T-helper 1 cell (primary cell): Measurements from ENCODE around the gene CDK1.

Experiments
- DNase-seq, 5 donors: peaks; one replicate each; pipeline ENCODE4 v3.0.0-alpha.2; 2012 to 2020

Gene CDK1

DNA sequence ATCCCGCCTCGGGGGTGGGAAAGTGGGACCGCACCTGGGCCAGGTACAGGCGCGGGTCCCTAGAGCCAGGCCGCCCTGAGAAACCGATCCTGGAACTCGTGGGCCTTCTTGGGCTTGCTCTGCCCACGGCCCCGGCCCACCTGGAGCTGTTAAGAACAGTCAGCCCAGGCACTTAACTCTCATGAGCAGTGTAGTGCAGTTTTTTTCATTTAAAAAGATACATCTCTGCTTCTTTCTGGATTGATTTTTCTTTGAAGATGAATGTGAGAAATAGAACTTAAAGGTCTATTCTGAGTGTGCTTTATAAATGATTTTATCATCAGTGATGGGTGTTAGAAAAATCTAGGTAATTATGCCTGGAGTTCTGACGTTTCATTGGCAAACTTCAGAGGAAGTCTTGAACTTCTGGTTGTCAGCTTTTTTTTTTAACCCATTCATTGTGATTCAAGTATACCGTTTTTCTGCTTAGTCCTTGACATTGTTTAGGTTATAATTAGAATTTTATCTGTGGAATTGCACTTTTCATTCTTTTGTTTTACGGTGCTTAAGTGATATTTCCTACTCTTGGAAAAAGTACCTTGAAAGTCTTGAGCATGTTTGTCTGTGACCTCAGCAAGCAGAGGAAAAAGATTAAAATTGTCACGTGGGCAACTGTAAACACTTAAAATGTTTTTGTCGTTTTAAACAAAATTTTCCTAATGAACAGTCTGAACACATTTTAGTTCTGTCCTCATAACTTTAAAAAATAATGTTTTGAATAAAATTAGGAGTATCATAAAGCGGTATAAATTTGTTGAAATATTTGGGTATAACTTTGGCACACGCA, 906 bp downstream of the CDK1 start:
- no peak for DNase-seq

DNA sequence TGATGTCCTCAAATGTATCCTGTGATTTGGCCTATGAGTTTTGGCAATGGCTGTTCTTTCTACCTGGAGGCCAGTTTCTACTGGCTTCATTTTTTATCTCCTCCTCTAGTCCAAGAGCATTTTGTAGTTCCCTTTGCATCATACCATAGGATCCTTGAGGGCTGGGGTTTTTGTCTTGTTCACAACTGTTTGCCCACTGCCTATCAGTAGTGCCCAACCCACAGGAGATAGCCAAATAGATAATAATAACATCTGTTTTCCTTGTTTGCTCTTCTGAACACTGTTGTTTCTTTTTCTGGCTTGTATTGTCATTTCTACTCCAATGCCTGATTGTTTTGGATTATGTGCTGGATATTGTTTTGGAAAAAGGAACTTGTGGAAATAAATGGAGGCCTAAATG, 3.4 kb downstream of the CDK1 start:
- no peak for DNase-seq

DNA sequence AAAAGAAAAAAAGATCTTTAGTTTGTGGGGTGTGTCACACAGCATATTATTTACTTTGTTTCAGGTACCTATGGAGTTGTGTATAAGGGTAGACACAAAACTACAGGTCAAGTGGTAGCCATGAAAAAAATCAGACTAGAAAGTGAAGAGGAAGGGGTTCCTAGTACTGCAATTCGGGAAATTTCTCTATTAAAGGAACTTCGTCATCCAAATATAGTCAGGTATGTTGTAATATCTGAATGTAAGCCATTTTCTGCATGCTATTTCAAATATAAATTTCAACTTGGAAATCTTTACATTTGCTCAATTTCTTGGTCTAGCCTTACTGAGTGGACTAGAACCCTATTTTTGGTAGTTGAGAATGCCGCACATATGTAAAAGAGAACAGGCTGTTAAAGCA, 6.4 kb downstream of the CDK1 start:
- no peak for DNase-seq

DNA sequence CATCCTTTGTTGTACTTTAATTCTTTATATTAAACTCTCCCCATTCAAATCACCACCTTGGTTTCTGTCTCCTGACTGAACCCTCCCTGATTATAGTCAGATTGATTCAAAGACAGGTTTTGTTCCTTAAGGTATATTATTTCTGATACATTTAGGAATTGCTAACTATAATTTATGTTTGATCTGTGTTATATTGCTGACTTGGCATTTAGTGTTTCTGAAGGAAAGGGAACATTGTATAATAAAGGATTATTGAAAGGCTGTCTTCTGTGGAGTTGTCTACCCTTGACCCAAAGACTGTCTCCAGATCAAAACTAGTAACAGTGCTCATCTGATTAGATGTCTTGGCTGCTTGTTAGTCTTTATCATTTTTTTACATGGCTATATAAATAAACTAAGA, 10.3 kb downstream of the CDK1 start:
- no peak for DNase-seq

DNA sequence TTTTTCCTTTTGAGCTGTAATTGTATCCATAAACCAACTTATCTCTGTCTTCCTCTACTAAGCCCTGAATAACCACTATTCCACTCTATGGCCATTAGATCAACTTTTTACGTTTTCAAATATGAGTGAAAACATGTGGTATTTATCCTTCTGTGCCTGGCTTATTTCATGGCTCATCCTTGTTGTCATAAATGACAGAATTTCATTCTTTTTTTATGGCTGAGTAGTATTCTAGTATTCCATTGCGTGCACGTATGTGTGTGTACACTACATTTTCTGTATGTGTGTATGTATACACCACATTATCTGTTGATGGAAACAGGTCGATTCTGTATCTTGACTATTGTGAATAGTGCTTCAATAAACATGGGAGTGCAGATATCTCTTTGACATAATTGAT, 11.1 kb downstream of the CDK1 start:
- no peak for DNase-seq

DNA sequence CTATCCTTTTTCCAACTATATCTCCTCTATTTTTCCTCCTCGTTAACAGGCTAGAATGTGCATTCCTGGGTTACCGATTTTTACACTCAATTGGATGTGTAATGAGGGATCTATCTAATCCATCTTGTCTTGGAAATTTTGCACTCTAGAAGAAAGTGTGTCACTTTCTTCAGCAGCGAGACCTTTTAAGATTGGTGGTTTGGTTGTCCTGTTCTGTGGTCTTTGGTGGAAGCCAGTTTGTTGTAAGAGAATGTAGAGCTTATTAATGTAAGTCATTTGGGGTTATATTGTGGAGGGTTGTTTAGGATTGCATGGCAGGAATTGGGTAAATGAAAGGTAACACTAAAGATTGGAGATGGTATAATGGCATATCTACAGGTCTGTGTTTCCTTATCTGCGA, 16.7 kb downstream of the CDK1 start:
- DNase-seq: no peak

DNA sequence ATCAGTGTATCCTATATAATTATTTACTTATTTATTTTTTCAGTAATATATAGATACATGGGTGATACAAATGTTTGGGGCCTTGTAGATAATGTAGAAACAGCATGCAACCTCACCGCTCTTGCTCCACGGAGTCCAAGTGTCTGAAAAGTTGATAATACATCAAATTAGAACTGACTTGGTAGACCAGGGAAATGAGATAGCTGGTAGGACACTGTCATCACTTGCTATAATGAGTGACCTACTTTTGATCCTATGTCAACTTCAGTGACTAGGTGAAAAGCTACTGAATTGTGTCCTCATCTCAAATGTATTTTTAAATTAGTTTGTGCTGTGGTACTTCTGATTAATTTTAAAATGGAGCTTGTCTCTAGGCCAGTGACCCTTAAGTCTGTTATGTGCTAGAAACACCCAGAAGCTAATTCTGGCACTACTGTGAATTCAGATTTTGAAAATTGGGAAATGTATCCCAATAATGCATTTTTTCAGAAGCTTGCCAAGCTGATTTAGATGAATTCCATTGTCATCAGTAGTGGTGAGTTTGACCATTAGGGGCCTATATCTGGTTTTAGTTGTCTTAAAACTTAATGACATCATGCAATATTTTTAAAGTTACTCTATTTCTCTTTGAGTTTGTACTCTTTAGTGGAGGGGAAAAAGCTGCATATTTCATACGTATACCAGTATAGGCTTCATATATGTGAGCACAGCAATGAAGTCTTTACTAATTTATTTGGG, 17.4 kb downstream of the CDK1 start:
- no peak for DNase-seq

DNA sequence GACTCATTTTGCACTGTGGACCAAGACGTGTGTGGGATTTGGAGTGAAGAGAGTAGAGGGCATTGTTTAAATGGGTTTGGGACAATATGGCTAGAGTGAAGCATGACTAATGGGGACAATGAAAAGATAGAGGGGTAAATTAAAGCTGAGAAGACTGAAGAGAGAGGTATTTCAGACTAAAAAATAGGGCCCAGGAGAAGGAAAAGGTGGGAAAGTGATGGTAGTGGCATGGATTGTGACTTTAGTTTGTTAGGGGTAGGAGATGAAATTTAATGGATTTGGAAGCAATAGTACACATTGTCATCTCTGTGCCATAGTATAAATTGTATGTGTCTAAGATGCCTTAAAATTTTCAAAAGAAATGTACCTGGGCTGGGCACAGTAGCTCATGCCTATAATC, 18.2 kb downstream of the CDK1 start:
- no peak for DNase-seq

DNA sequence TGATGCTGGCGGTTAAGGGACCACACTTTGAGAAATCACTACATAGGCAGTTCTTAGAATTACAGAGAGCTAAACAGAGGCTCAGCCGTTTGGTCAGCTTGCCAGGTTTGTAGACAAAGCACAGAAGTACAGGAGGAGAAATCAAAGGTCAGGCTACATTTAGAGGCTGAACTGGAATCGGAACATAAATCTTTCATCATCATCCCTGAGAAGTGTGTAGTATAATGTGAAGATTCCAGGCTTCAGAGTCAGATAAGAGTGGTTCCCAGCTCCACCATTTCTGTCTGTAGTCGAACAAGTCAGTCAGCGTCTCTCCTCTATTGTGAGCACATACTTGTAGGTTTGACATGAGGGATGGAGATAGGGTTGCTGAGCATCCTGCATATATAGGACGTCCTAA, 18.9 kb downstream of the CDK1 start:
- no peak for DNase-seq

DNA sequence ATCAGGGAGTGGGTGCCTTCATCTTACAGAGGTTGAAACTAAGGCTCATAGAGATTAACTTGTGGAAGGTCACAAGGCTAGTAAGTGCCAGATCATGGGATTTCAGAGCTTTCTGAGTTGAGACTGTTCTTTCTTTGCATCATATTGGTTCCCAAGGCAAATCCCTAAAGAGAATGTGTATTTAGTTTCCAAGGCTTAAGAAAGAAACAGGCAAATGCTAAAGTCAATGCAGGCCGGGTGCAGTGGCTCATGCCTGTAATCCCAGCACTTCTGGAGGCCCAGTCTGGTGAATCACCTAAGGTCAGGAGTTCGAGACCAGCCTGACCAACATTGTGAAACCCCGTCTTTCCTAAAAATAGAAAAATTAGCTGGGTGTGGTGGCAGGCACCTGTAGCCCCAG, 19.8 kb downstream of the CDK1 start:
- DNase-seq: no peak

DNA sequence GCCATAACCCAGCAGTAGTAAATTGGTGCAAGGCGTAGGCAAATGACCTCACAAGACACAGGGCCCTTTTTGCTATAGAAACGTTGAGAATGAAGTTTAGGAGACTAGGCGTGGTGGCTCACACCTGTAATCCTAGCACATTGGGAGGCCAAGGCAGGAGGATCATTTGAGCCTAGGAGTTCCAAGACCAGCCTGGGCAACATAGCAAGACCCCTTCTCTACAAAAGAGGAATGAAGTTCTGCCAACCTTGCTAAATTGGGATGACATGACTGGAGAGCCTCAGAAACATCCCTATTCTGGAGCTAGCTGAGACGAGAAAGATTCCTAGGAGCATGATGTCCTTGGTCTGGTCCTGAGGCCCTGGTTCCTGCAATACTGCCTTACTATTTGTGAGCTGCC, 20.6 kb downstream of the CDK1 start:
- no peak for DNase-seq

DNA sequence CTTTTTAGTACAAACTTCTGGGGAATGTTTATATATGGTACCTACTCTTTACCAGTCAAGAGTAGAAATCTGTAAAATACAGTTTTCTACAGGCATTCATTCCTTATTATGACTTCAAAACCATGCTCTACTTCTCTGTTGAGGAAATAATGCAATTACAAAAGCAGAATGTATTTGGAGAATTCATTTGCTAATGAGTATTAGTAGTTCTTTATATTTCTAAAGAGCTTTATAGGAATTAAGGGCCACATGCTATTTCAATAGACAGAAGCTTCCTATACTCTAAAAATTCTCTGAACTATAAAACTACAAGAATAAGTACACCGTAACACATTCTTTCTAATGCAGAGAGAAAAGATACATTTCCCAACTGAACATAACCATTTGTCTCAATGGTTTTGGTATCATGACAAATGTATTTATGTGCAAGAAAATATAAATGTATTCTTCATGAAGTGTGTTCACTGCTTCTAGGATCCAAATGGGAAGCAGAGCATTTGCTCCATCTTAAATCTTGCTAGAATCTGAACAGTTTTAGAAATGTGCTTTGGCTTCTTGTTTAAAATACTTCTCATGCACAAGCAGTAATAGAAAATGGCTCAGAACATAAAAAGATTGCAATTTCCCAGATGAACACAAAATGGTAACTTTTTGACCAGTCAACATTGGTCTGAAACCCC, 21.8 kb downstream of the CDK1 start:
- no peak for DNase-seq

DNA sequence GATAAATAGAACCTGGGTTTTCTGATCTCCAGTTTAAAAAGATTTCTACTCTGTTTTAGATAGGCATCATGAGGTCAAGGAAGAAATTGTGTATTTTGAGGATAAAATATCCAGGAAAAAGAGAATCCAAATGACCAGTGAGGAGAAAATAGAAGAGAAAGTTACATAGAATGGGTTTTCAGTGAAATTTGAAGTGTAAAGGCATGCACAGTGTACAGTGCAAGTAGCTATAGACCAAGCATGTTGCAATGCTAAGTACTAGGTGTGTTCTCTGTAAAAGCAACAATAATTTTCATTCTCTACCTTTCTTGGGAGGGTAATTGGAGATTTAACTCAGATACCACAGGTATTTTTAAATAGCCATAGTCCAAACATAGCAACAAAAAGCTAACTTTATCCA, 22.6 kb downstream of the CDK1 start:
- DNase-seq: no peak

DNA sequence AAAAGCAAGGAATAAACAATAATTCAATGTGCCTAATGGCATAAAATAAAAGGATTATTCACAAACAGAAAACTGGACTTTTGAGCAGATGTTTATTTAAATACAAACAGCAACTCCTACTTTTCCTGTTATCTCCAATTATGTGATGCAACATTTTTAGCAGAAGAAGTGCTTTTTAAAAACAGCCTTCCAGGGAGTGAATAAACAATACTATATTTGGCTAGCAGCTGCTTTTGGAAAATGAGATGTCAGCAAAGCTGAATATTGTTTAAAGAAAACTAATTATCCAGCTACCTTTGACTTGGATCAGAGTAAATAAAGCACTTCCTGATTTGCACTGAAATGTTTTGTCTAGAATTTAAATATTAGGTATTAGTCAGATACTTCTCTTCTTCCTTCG, 23.2 kb downstream of the CDK1 start:
- no peak for DNase-seq

DNA sequence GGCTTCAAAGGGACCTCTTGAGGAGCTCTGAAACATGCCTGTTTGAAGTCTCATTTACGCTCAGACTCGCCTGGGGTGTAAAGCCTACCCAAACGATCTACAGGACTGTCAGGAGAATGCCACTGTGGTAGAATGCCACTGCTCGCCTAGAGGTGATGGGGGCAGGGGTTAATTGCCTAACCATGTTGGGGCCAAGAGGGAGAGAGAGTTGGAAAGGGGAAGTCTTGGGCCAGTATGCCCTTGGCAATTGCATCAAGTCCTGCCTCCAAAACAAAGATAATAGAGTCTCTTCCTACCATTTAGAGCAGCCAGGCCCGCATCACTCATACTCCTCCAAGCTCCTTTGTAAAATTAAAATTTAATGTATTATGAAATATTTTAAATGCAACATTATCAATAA, 25.2 kb downstream of the CDK1 start:
- no peak for DNase-seq

DNA sequence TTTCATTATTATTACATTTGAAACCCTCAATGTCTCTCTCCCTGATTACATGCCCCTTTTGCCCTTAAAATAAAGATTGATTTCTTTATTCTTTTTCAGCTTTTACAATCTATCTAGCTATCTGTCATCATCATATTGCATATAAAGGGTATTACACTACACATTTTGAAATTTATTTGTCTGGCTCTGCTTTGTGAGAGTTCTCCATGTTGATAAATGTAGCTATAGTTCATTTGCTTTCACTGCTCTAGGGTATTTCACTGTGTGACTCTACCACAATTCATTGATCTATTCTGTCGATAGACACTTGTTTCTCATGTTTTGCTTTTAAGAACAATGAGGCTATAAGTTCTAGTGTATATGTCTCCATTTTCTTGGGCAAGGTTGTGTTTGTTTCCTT, 25.6 kb downstream of the CDK1 start:
- DNase-seq: no peak

DNA sequence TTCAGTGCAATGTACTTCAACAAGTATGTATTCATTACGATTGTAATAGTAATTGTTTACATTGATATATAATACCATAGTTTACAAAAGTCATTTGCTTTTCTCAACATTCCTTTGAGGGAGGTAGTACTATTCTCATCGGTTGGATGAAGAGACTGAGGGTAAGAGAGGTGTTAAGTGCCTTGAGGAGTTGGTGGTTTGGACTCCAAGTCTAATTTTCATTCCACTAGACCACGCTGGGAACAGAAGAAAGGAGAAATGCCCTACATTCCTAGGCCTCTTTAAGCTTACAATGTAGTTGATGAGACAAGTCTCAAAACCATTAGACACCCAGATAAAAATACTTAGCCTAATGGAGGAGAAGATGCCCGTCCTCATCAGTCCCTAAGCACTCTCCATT, 28.6 kb downstream of the CDK1 start:
- no peak for DNase-seq

DNA sequence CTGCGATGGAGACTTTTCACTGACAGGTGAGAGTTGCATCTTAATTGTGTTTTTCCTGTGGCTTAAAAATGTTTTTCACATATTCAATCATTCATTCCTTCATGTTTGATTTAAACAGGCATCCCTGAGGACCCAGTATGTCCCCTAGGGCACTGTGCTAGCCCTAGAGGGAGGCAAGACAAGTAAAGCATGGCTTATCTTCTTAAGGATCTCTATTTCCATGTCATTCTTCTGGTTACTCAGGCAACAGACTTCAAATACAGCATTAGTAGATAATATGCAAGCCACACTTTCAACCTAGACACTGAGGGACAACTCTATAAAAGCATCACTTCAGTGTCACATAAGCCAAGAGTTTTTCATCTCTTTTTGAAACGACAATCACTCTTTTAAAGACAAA, 29.2 kb downstream of the CDK1 start:
- no peak for DNase-seq

DNA sequence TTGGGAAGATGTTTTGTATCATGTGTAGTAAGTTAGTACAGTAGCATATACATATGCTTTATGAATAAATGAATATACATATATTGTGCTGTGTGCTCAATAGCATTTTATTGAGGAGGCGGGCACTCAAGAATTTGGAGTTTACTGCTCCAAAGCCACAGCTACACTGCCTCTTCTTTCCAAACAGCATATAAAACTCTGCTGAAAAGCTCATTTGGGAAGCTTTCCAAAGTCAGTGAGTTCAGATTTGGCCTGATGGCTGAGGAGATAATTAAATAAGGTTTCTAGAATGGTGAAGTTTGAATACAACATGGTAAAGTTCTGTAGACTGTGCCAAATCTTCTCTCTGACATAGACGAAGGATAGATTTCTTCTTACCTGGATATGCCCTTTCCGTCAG, 29.8 kb downstream of the CDK1 start:
- no peak for DNase-seq

DNA sequence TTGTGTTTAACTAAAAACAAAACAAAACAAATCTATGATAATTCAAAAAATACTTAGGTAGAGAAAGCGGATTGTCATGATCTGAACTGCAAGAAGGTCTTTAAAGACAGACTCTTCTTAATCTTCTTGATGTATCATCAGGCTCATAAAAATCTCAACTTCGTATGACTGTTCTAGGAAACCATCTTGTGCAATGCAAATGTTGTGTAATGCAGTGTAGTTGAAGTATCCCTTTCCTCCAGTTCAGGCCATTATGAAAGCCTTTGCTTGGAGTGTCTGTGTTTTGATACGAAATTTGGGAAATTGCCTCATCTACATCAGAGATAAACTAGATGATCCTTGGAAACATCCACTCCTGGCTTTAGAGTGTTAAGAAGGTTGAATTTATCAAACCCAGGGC, 30.9 kb downstream of the CDK1 start:
- DNase-seq: no peak

DNA sequence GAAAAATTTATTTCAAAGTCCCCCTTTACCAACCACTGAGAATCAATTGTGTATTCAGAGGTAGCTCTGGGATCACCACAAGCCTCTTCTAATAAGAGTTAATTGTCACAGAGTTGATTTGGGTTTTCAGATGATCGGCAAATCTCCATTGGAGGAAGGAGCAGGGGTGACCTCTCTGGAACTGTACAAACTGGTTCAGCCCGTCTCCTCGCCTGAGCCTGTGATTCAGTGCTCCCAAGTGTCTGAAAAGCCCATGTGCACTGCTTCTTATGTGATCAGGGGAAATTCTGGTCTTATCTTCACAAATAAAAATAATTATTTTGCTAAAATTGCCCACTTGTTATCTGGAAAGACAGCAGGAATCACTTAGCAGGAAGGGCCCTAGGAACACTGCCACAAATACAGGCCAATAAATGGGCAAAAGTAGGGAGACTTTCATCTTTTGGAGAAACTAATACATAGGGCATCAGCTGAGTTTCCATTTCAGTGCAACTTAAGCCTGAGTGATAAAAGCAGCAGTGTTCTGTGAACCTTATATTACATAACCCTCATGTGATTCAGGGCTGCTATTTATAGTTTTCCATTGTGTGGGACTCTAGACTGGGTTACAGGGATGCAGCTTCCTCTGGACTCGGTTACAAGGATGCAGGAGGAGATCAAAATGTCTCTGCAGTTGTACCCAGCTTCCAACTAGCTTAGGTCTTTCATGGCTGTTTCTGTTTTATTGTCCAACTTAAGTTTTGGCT, 32.3 kb downstream of the CDK1 start:
- DNase-seq: no peak

DNA sequence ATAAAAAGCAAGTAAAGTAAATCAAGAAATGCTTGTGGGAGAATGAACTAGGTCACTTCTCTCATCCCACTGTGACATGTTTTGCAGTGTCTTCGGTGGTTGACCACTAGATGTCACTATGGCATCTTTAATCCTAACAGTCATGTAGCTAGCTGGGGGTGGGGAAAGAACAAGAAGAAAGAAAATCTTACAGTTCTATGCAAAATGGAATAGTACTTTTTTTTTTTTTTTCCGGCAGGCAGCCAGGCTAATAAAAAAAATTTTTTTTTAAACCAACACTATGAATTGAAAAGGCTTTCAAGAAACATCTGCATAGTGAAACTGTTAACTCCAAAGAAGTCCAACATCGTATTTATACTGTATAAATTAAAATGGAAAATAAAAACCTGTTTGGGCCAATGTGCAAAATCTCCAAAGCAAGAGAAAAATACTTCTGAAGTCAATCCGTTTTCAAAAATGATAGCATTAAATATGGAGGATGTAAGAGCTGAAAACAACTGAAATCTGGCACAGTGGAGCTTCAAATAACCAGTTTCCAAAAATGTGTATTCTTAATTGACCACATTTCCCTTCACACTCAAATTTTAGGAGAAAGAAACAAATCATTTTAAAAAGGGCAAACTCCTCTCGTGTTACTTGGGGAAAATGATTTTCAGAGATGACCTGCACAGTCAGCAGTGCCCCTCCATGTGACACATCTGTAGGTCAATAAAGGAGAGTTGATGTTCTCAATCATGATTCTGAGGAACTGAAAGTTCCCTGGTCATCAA, 38.5 kb downstream of the CDK1 start:
- peak in 3 of 5 donors; percentile 10 to 63 (median 13) for DNase-seq
